ENCODE data around the gene KCNH1. TPM values are rescaled to one million over a fixed set of nuclear protein-coding genes. Genes with fewer than 3 reads are reported as not detected.

KCNH1 gene
- total and polyA plus RNA-seq, 10 of the 15 experiments (the other 5 are each of a cell fraction or from before 2014, with no cell fraction given): 0.02 to 0.04 (median 0.04) TPM; not detected in 7

DNA sequence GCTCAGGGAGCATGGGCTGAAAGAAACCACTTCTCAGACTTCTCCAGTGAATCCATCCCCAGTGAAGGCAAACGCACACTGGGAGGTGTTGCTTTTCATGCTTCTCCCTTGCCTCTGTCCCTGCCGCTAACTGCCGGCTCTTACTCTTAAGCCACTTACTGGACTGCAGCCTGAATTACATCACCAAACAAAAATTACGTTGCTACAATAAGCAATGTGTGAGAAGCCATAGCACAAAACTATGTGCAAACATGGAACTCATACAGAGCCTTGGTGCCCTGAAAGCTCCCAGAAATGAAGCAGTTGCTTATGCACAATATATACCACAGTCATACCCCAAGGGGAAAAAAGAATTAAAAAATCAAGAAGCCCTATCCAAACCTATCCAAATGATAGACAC is 375.2 kb downstream of the KCNH1 start (continued):
- TF ChIP-seq CHD1 (IDR thresholded peaks at IDR 0.05; ENCODE audit: low read depth, low read length): no peak
- TF ChIP-seq RELA (IDR thresholded peaks at IDR 0.05; ENCODE audit: borderline replicate concordance, partially characterized antibody): no peak
- TF ChIP-seq, protein P1, sequence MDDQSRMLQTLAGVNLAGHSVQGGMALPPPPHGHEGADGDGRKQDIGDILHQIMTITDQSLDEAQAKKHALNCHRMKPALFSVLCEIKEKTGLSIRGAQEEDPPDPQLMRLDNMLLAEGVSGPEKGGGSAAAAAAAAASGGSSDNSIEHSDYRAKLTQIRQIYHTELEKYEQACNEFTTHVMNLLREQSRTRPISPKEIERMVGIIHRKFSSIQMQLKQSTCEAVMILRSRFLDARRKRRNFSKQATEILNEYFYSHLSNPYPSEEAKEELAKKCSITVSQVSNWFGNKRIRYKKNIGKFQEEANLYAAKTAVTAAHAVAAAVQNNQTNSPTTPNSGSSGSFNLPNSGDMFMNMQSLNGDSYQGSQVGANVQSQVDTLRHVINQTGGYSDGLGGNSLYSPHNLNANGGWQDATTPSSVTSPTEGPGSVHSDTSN (IDR thresholded peaks at IDR 0.05; ENCODE audit: insufficient replicate concordance, low read depth, low read length): no peak
- no peak for TF ChIP-seq NR2F1 (conservative IDR thresholded peaks at IDR 0.05)
- TF ChIP-seq, protein P2, sequence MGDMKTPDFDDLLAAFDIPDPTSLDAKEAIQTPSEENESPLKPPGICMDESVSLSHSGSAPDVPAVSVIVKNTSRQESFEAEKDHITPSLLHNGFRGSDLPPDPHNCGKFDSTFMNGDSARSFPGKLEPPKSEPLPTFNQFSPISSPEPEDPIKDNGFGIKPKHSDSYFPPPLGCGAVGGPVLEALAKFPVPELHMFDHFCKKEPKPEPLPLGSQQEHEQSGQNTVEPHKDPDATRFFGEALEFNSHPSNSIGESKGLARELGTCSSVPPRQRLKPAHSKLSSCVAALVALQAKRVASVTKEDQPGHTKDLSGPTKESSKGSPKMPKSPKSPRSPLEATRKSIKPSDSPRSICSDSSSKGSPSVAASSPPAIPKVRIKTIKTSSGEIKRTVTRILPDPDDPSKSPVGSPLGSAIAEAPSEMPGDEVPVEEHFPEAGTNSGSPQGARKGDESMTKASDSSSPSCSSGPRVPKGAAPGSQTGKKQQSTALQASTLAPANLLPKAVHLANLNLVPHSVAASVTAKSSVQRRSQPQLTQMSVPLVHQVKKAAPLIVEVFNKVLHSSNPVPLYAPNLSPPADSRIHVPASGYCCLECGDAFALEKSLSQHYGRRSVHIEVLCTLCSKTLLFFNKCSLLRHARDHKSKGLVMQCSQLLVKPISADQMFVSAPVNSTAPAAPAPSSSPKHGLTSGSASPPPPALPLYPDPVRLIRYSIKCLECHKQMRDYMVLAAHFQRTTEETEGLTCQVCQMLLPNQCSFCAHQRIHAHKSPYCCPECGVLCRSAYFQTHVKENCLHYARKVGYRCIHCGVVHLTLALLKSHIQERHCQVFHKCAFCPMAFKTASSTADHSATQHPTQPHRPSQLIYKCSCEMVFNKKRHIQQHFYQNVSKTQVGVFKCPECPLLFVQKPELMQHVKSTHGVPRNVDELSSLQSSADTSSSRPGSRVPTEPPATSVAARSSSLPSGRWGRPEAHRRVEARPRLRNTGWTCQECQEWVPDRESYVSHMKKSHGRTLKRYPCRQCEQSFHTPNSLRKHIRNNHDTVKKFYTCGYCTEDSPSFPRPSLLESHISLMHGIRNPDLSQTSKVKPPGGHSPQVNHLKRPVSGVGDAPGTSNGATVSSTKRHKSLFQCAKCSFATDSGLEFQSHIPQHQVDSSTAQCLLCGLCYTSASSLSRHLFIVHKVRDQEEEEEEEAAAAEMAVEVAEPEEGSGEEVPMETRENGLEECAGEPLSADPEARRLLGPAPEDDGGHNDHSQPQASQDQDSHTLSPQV (IDR thresholded peaks at IDR 0.05): no peak
- no peak for TF ChIP-seq PML (IDR thresholded peaks at IDR 0.05; ENCODE audit: low read length)
- no peak for TF ChIP-seq MEF2A (IDR thresholded peaks at IDR 0.05; ENCODE audit: insufficient read depth, low read depth, low read length)

DNA sequence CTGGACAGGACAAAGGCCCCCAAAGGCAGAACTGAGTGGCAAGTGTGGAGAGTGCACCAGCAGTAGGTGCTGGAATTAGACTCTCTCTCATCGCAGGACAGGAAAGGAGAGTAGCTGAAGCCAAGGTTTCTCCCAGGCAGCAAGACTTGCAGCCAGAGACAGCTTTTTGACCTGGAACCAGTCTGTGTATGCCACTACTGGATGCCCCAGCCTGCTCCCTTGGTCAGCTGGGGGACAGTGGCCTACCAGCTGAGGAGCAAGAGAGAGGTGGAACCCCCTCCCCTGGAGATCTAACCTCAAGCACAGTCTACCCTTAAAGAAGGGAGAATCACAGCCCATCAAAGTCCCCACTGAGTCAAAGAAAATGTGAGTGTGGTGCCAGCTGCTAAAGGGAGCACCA is 375.7 kb downstream of the KCNH1 start:
- WGBS (ENCODE audit: insufficient coverage, insufficient replicate concordance, low lambda C conversion rate, missing lambda C conversion rate): 47% methylated on average over 1 of the region's 1 CpG
- in situ Hi-C loops (cut with MboI): no loop called here
- no peaks in the 10 kb centered on the region for H3K79me2 ChIP-seq (ENCODE audit: control insufficient read depth, insufficient read depth, low read length)
- no peak overlapping the region for H3K4me3 ChIP-seq
- ChIA-PET POLR2A (no interaction called here), SMC1A (ENCODE audit: uncharacterized antibody, unreplicated experiment) (interaction anchor here (0.9 kb wide), 1 partner anchor 176 kb away, joined by 3 read pairs; no protein-coding TSS in a partner anchor), CTCF (no interaction called here), RAD21 (ENCODE audit: unreplicated experiment) (interaction anchor here (0.8 kb wide), 1 partner anchor 175 kb away, joined by 3 read pairs; no protein-coding TSS in a partner anchor)
- H3K27me3 ChIP-seq (replicated peaks in 1 of 2; ENCODE audit: control insufficient read depth in 2 of 2, insufficient read depth in 2 of 2, low read length in 1 of 2): 0 out of 4 replicates have a peak, but pooled peaks cover 0 to 2% of the 10 kb centered on the region in 2 experiments
- ATAC-seq (no peak), DNase-seq (ENCODE audit: low read depth, low spot score) (no peak), FAIRE-seq (no peak)
- no peak overlapping the region for H3K9ac ChIP-seq (ENCODE audit: control insufficient read depth, insufficient read depth, low read length)
- H3K27ac ChIP-seq (ENCODE audit: control insufficient read depth, insufficient read depth): no peak overlapping the region
- TF ChIP-seq SREBF2 (IDR thresholded peaks at IDR 0.05; ENCODE audit: low read length) (no peak), ZNF24 (IDR thresholded peaks at IDR 0.05) (no peak)
- TF ChIP-seq, protein P3, sequence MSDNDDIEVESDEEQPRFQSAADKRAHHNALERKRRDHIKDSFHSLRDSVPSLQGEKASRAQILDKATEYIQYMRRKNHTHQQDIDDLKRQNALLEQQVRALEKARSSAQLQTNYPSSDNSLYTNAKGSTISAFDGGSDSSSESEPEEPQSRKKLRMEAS (IDR thresholded peaks at IDR 0.05; ENCODE audit: low read depth, low read length): no peak
- H3K36me3 ChIP-seq (ENCODE audit: control insufficient read depth in 2 of 2, insufficient read depth in 2 of 2, low read length in 1 of 2): no peaks in the 10 kb centered on the region
- no peaks in the 10 kb centered on the region for H3K4me1 ChIP-seq (ENCODE audit: control insufficient read depth, insufficient read depth, low read length)
- intact Hi-C loops (cut with micrococcal nuclease; ENCODE audit: unreplicated experiment): no loop called here
- no peak overlapping the region for H3K4me2 ChIP-seq (ENCODE audit: control insufficient read depth, insufficient read depth)
- H3K9me3 ChIP-seq (replicated peaks; ENCODE audit: control insufficient read depth, insufficient read depth, low read length): no peaks in the 10 kb centered on the region
- no peaks in the 10 kb centered on the region for H4K20me1 ChIP-seq (ENCODE audit: control insufficient read depth, insufficient read depth)
- no TSS peak for BruUV-seq (replicated peaks)
- no peak overlapping the region for H2AFZ ChIP-seq (ENCODE audit: control insufficient read depth, low read depth, low read length)

All from GM12878 (cell line).